ENCODE measurements around the gene PHACTR1.

Gene PHACTR1

GRCh38 chr6:13248584-13248985 is 532.0 kb downstream of the PHACTR1 start:
- no peak for DNase-seq

DNA sequence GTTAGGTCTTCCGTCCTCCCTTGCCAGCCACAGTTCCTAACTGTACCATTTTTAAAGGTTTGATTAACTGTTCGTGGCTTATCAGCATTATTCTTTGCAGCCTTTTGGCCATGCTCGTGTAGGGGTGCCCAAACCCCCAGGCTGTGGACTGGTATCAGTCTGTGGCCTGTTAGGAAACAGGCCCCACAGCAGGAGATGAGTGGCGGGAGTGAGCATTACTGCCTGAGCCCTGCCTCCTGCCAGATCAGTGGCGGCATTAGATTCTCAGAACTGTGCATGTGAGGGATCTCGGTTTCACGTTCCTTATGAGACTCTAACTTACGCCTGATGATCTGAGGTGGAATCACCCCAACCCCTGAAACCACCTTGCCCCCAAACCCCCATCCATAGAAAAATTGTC is 532.4 kb downstream of the PHACTR1 start:
- no peak for DNase-seq

DNA sequence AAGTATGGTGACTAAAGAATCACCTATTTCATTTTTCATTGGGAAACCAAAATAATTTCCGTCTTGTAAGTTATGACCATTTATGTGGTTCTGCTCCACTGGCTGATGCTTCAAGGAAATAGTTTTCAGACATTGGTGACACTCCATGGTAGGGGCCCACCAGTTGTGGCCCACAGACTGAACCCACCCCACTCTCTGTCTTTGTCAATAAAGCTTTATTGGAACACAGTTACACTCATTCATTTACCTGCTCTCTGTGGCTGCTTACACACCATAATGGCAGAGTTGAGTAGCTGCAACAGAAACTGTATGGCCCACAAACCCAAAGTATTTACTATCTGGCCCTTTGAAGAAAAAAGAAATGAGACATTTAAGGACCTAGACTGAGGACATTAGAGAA is 533.2 kb downstream of the PHACTR1 start:
- DNase-seq: no peak

GRCh38 chr6:13250703-13251102 is 534.1 kb downstream of the PHACTR1 start:
- DNase-seq: no peak

GRCh38 chr6:13251242-13251641 is 534.7 kb downstream of the PHACTR1 start:
- DNase-seq: no peak

DNA sequence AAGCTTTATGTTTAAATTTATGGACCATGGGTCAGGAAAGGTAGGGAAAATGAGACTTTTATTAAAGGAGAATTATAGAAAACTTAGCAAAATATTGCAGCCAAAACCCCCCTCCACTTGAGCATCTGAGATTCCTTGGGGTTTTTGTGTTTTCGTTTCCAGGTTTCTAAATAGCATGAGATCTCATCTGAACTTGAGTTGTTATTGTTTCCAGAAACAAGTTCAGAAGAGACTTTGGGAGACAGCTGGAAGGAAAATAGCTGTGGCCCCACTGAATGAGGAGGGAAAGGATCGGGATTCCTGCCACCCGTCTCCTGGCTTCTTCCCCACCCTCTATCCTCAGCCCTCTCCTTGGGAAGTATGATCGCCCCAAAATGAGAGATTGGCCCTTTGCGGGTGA is 536.2 kb downstream of the PHACTR1 start:
- no peak for DNase-seq

- DNase-seq: no peak
Observed at GRCh38 chr6:13253272-13253671, 536.7 kb downstream of the PHACTR1 start.

GRCh38 chr6:13256266-13257001 is 539.9 kb downstream of the PHACTR1 start:
- DNase-seq: no peak

- DNase-seq: no peak
Observed at GRCh38 chr6:13259393-13259792, 542.8 kb downstream of the PHACTR1 start.

GRCh38 chr6:13260101-13260598 is 543.6 kb downstream of the PHACTR1 start:
- no peak for DNase-seq

GRCh38 chr6:13260831-13261230 is 544.3 kb downstream of the PHACTR1 start:
- DNase-seq: no peak

- DNase-seq: no peak
Observed at GRCh38 chr6:13261464-13261994, 545.0 kb downstream of the PHACTR1 start.

GRCh38 chr6:13262302-13263230 is 546.0 kb downstream of the PHACTR1 start:
- DNase-seq: no peak

DNA sequence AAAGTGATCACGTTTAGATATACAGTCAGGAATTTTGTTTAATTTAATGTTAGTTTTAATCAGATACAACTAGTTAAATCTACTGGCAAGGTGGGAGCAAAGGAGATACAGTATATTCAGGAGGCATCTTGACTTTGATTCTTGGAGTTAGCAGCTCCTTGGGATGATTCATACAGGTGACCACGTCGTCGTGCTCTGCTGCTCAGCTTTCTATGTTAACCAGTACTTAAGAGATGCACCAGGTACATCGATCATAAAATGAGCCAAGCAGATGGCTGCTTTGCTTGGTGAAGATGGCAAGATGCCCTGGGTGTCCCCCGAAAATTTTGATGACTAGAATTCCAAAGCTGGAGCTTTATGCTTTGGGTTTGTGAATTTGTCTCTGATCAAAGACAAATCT is 547.1 kb downstream of the PHACTR1 start:
- no peak for DNase-seq

GRCh38 chr6:13267142-13267651 is 550.6 kb downstream of the PHACTR1 start:
- no peak for DNase-seq

DNA sequence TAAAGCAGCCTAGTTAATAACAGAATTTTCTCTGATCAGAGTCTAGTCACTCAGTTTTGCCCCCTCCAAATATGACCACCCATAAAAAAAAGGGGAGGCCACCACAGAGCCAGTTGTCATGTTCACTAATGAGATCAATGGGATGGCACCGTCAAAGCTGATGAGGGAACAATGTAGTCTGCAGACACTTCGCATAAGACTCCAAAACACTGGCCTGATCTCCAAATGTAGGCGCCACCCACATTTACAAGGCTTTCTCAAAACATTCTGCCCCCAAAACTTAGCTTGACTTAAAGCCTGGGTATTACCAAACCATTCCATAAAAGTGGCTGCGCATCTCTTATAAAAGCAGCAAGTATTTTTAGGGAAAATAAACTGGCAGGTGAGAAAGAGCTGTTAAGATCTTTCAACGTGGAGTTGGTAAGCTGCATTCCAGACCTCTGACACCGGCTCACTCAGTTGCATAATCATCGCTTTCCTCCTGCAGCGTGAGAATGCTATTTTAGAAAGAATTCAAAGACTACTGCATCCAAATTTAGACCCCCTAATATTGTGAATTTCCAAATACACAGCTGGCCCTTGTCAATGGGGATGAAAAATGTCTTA is 552.4 kb downstream of the PHACTR1 start:
- DNase-seq: no peak

DNA sequence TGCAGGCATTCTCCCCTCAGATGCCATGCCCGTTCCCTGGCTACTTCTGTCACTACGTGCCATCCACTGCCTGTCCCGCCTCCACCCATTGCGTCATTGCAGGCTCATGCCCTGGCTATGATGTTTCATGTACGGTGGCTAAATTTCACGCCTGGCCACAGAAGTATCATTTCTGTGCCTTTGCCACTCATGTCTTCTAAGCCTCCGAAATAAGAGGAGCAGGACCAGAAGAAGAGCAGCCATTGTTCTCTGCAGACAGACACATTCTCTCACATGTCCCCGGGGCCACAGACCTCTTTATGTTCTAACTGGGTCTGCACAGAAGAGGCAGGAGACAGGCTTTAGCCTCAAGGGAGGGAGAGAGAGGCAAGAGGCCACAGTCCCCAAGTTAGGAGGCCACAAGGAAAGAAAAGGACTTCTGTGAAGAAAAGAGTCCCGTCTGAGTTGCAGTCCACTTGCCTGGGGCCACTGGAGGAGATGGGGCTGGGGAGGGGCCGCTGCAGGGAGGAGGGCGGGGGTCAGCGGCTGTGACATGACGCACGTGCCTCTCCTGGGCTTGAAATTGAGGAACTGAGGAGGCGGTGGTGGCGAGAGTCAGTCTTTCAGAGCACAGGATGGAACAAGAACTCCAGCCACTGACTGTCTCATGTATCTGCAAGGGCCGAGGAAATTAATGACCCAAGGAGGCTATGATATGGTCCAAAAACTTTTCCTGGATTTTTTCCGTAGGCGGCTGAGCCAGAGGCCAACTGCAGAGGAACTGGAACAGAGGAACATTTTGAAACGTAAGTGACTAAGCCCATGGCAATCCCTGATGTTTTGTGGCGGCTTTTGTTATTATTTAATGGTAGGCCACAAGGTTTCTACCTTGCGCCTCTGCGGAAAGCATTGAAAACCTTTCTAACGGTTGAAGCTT is 555.8 kb downstream of the PHACTR1 start:
- DNase-seq: no peak

DNA sequence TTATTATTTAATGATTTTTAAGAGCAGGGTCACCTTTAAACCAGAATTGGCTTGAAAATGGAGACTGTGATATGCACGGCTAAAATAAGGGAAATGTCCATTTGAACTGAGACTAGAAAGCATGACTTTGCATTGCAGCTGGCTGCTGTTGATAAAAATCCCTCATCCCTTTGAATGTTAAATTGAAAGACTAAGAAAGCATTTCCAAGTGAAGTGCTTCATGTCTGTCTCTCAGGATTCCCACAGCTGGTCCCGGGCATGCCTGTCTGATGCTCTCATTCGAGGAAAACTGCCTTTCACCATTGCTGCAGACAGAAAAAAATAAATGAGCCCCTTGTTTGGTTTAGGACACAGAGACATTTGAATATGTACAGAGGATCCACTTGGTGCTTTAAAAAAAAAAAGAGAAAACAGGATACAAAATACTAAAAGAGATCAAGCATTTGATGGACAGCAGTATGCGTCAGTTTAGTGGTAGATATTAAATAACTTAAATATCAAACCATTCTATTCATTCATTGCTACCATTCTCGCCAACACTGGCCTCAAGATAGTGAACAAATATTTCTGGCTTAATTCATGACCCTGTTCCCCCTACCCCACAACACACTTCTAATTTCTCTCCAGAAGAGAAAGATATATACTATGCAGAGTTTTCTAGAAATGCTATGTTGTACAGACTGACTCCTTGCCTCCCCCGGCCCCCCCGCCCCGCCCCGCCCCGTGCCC is 556.8 kb downstream of the PHACTR1 start:
- DNase-seq: no peak

GRCh38 chr6:13273931-13274706 is 557.6 kb downstream of the PHACTR1 start:
- DNase-seq: no peak

GRCh38 chr6:13274707-13275434 is 558.3 kb downstream of the PHACTR1 start:
- DNase-seq: no peak

Data from NCI-H510A treated with DMSO at 0.1 percent for 48 hours (cell line).